WTC11 (cell line): ENCODE results near the gene ANKK1. TPM values are rescaled to one million over a fixed set of nuclear protein-coding genes. Genes with fewer than 3 reads are reported as not detected.

ENCODE experiments used
- ATAC-seq: fragments of 200-7000 bp; cut with Tn5 transposase; 2 replicates; pipeline ENCODE4 v1.10.0; 2021; ENCODE audit warnings: mild to moderate bottlenecking, moderate library complexity
- CTCF ChIA-PET: fragments of 300-600 bp; sonication (Branson Sonifier 250); formaldehyde crosslinking; loops from one replicate; lab custom pipeline; 2021; ENCODE audit warnings: antibody characterized with exemption; lab: Charles Lee
- POLR2A ChIA-PET: fragments of 350-600 bp; sonication (Branson Sonifier 250); formaldehyde crosslinking; loops from one replicate; lab custom pipeline; 2021; ENCODE audit warnings: antibody characterized with exemption; lab: Charles Lee
- DNase-seq: peaks from one replicate; pipeline ENCODE4 v3.0.0; 2021; ENCODE audit warnings: low spot score
- H3K27ac Mint-ChIP-seq: 2 replicates; pipeline ENCODE4 v1.8.0; 2021; ENCODE audit warnings: mixed read lengths
- H3K27me3 Mint-ChIP-seq: 2 replicates; pipeline ENCODE4 v1.8.0; 2021; ENCODE audit warnings: low read depth, mild to moderate bottlenecking, moderate library complexity, mixed read lengths
- H3K36me3 Mint-ChIP-seq: 2 replicates; pipeline ENCODE4 v1.8.0; 2021; ENCODE audit warnings: mixed read lengths
- H3K4me1 Mint-ChIP-seq: 2 replicates; pipeline ENCODE4 v1.8.0; 2022; ENCODE audit warnings: mixed read lengths
- H3K4me3 Mint-ChIP-seq: 2 replicates; pipeline ENCODE4 v1.8.0; 2021; ENCODE audit warnings: mild to moderate bottlenecking, moderate library complexity, mixed read lengths
- H3K9me3 Mint-ChIP-seq: 2 replicates; pipeline ENCODE4 v1.8.0; 2021; ENCODE audit warnings: mixed read lengths
- AFF4 ChIP-seq: sonication (generic); formaldehyde crosslinking; IDR thresholded peaks from 2 replicates; pipeline ENCODE4 v1.8.1; 2023; ENCODE audit warnings: mild to moderate bottlenecking, missing genetic modification reagents, borderline replicate concordance
- ATF3 ChIP-seq: sonication (generic); formaldehyde crosslinking; conservative IDR thresholded peaks from 2 replicates; pipeline ENCODE4 v1.8.1; 2022; ENCODE audit warnings: mild to moderate bottlenecking, missing genetic modification reagents
- EMX1 ChIP-seq: fragments of 250-450 bp; sonication (Bioruptor Pico); IDR thresholded peaks from 2 replicates; pipeline ENCODE4 v1.8.0; 2021; ENCODE audit warnings: mild to moderate bottlenecking
- ETV6 ChIP-seq: sonication (generic); formaldehyde crosslinking; IDR thresholded peaks from 2 replicates; pipeline ENCODE4 v1.8.1; 2022; ENCODE audit warnings: mild to moderate bottlenecking, missing genetic modification reagents
- FOXK1 ChIP-seq: sonication (generic); formaldehyde crosslinking; IDR thresholded peaks from 2 replicates; pipeline ENCODE4 v1.8.0; 2022; ENCODE audit warnings: mild to moderate bottlenecking, moderate library complexity, missing genetic modification reagents
- GABPB1 ChIP-seq: sonication (generic); formaldehyde crosslinking; IDR thresholded peaks from 2 replicates; pipeline ENCODE4 v1.8.1; 2023; ENCODE audit warnings: mild to moderate bottlenecking, missing genetic modification reagents
- GTF2I ChIP-seq: fragments of 250-450 bp; sonication (Bioruptor Pico); conservative IDR thresholded peaks from 2 replicates; pipeline ENCODE4 v1.4.0; 2021; ENCODE audit warnings: mild to moderate bottlenecking
- IRF1 ChIP-seq: sonication (generic); formaldehyde crosslinking; IDR thresholded peaks from 2 replicates; pipeline ENCODE4 v1.8.0; 2023; ENCODE audit warnings: missing genetic modification reagents
- JAZF1 ChIP-seq: fragments of 250-450 bp; sonication (Bioruptor Pico); IDR thresholded peaks from 2 replicates; pipeline ENCODE4 v1.9.0; 2021; ENCODE audit warnings: moderate library complexity, mild to moderate bottlenecking, inconsistent platforms
- MAX ChIP-seq: sonication (generic); formaldehyde crosslinking; IDR thresholded peaks from 2 replicates; pipeline ENCODE4 v1.8.0; 2022; ENCODE audit warnings: mild to moderate bottlenecking, missing genetic modification reagents
- MYBL2 ChIP-seq: sonication (generic); formaldehyde crosslinking; IDR thresholded peaks from 2 replicates; pipeline ENCODE4 v1.8.1; 2023; ENCODE audit warnings: mild to moderate bottlenecking, moderate library complexity, missing genetic modification reagents
- NR1H2 ChIP-seq: sonication (generic); formaldehyde crosslinking; IDR thresholded peaks from 2 replicates; pipeline ENCODE4 v1.9.0; 2021; ENCODE audit warnings: mild to moderate bottlenecking, moderate library complexity, missing genetic modification reagents
- PRRX2 ChIP-seq: fragments of 250-450 bp; sonication (Bioruptor Pico); IDR thresholded peaks from 2 replicates; pipeline ENCODE4 v1.8.0; 2021; ENCODE audit warnings: mild to moderate bottlenecking
- RORB ChIP-seq: fragments of 250-450 bp; sonication (Bioruptor Pico); IDR thresholded peaks from 2 replicates; pipeline ENCODE4 v1.9.0; 2021; ENCODE audit warnings: mild to moderate bottlenecking
- SMAD4 ChIP-seq: sonication (generic); formaldehyde crosslinking; IDR thresholded peaks from 2 replicates; pipeline ENCODE4 v1.8.0; 2022; ENCODE audit warnings: mild to moderate bottlenecking, missing genetic modification reagents
- SP1 ChIP-seq: sonication (generic); formaldehyde crosslinking; conservative IDR thresholded peaks from 2 replicates; pipeline ENCODE4 v1.8.1; 2022; ENCODE audit warnings: missing genetic modification reagents
- TCF7 ChIP-seq: sonication (generic); formaldehyde crosslinking; IDR thresholded peaks from 2 replicates; pipeline ENCODE4 v1.8.0; 2022; ENCODE audit warnings: mild to moderate bottlenecking, low read depth, missing genetic modification reagents, moderate library complexity
- TEAD4 ChIP-seq: sonication (generic); formaldehyde crosslinking; IDR thresholded peaks from 2 replicates; pipeline ENCODE4 v1.8.0; 2022; ENCODE audit warnings: mild to moderate bottlenecking, missing genetic modification reagents
- TP53 ChIP-seq: sonication (generic); formaldehyde crosslinking; IDR thresholded peaks from 2 replicates; pipeline ENCODE4 v1.8.1; 2023; ENCODE audit warnings: mild to moderate bottlenecking, missing genetic modification reagents
- USF1 ChIP-seq: sonication (generic); formaldehyde crosslinking; IDR thresholded peaks from 2 replicates; pipeline ENCODE4 v1.8.0; 2022; ENCODE audit warnings: mild to moderate bottlenecking, missing genetic modification reagents
- USF2 ChIP-seq: sonication (generic); formaldehyde crosslinking; IDR thresholded peaks from 2 replicates; pipeline ENCODE4 v1.8.1; 2023; ENCODE audit warnings: mild to moderate bottlenecking, missing genetic modification reagents, moderate library complexity
- ZBTB21 ChIP-seq: sonication (generic); formaldehyde crosslinking; IDR thresholded peaks from 2 replicates; pipeline ENCODE4 v1.8.1; 2023; ENCODE audit warnings: mild to moderate bottlenecking, missing genetic modification reagents, borderline replicate concordance
- ZNF671 ChIP-seq: fragments of 250-450 bp; sonication (Bioruptor Pico); IDR thresholded peaks from 2 replicates; pipeline ENCODE4 v1.8.0; 2021; ENCODE audit warnings: mild to moderate bottlenecking
- total RNA-seq: library from RNA; stranded (reverse); gene quantifications from 3 replicates; pipeline ENCODE4 v1.2.3, GENCODE V29; 2021

Gene ANKK1
- total RNA-seq, 1 experiment from 2014 or later: 0.15 TPM

- CTCF ChIA-PET: no interaction called here
- POLR2A ChIA-PET: no interaction called here
- H3K36me3 Mint-ChIP-seq: no peaks in the 10 kb centered on the region
- H3K9me3 Mint-ChIP-seq: peaks cover 3% of the 10 kb centered on the region
- peak overlapping the region; percentile 37; the same call in 1 of the 2 replicates for H3K27ac Mint-ChIP-seq
- no peak for TF ChIP-seq PRRX2 (CRISPR knock-in tag)
- TF ChIP-seq SP1 (CRISPR knock-in tag): no peak
- TF ChIP-seq RORB (CRISPR knock-in tag): no peak
- no peak for TF ChIP-seq GABPB1 (CRISPR knock-in tag)
- no peak for TF ChIP-seq AFF4
- TF ChIP-seq NR1H2 (CRISPR knock-in tag): no peak
- no peak for TF ChIP-seq ZNF671 (CRISPR knock-in tag)
- no peak for TF ChIP-seq MYBL2 (CRISPR knock-in tag)
- no peak for TF ChIP-seq TP53 (CRISPR knock-in tag)
- TF ChIP-seq TEAD4 (CRISPR knock-in tag): no peak
- no peak for TF ChIP-seq TCF7 (CRISPR knock-in tag)
- no peak for TF ChIP-seq MAX (CRISPR knock-in tag)
- TF ChIP-seq SMAD4: no peak
- no peak for DNase-seq
- peaks cover 22% of the 10 kb centered on the region for H3K4me1 Mint-ChIP-seq
- ATAC-seq: no peak
- no peaks in the 10 kb centered on the region for H3K27me3 Mint-ChIP-seq
- no peak overlapping the region for H3K4me3 Mint-ChIP-seq
These were observed 13.5 kb upstream of the ANKK1 start for GRCh38 chr11:113373981-113374560.

- CTCF ChIA-PET: interaction anchor here (1.0 kb wide), 1 partner anchor 12 kb away, joined by 4 read pairs; the partner anchor contains the start of gene ANKK1
- POLR2A ChIA-PET: no interaction called here
These were observed 12.2 kb upstream of the ANKK1 start for GRCh38 chr11:113375402-113375801.

GRCh38 chr11:113376156-113376555, 11.4 kb upstream of the ANKK1 start:
- Mint-ChIP-seq H3K27me3 (no peaks in the 10 kb centered on the region; the same call in 1 of the 2 replicates), H3K27ac (no peak overlapping the region), H3K36me3 (no peaks in the 10 kb centered on the region), H3K4me3 (no peak overlapping the region), H3K4me1 (peaks cover 14% of the 10 kb centered on the region), H3K9me3 (peaks cover 10% of the 10 kb centered on the region)
- POLR2A ChIA-PET: no interaction called here
- TF ChIP-seq ZBTB21 (CRISPR knock-in tag) (no peak), IRF1 (CRISPR knock-in tag) (no peak), FOXK1 (no peak), GTF2I (no peak), ETV6 (CRISPR knock-in tag) (no peak), ATF3 (CRISPR knock-in tag) (no peak), EMX1 (CRISPR knock-in tag) (no peak), USF1 (CRISPR knock-in tag) (no peak)
- TF ChIP-seq, all 79 proteins: peak for 0
- ATAC-seq (no peak), DNase-seq (no peak)
- CTCF ChIA-PET: interaction anchor here (0.6 to 2.6 kb wide), 3 partner anchors 10 to 81 kb away, joined by 3 to 13 read pairs (median 6); partner anchors contain the start of gene ANKK1

More at GRCh38 chr11:113375402-113375801, 12.2 kb upstream of the ANKK1 start:
- ATAC-seq (no peak), DNase-seq (no peak)
- no peaks in the 10 kb centered on the region for H3K27me3 Mint-ChIP-seq
- H3K36me3 Mint-ChIP-seq: no peaks in the 10 kb centered on the region
- H3K9me3 Mint-ChIP-seq: peaks cover 8% of the 10 kb centered on the region
- TF ChIP-seq JAZF1 (CRISPR knock-in tag) (no peak), USF2 (CRISPR knock-in tag) (0 out of 2 replicates have a peak, but pooled peaks have one; percentile 52)
- H3K4me1 Mint-ChIP-seq: peaks cover 14% of the 10 kb centered on the region
- 0 out of 2 replicates have a peak overlapping the region, but pooled peaks have one; percentile 50 for H3K27ac Mint-ChIP-seq
- H3K4me3 Mint-ChIP-seq: no peak overlapping the region
